GM12892 (cell line): Measurements from ENCODE around the gene CSRP3.

Experiments used
- POLR2A ChIP-seq: IDR thresholded peaks from 2 replicates; pipeline ENCODE4 v1.6.1; 2011; ENCODE audit warnings: low read depth, low read length, control low read depth
- POLR2AphosphoS5 ChIP-seq: IDR thresholded peaks from 2 replicates; pipeline ENCODE4 v1.6.1; 2011; ENCODE audit warnings: low read depth, low read length, control low read depth

- TF ChIP-seq POLR2AphosphoS5 (no peak), POLR2A (no peak)
Observed at GRCh38 chr11:19164230-19164855, 37.4 kb downstream of the CSRP3 start.
